NCI-H128 (cell line): Measurements from ENCODE around the gene SLC25A14.

ENCODE experiments used
- DNase-seq: peaks from one replicate; lab custom pipeline; 2025; ENCODE audit not compliant: unreplicated experiment; lab: John Stamatoyannopoulos, UW

The SLC25A14 gene

GRCh38 chrX:130378024-130378669 lies 38.4 kb downstream of the SLC25A14 start:
- DNase-seq: no peak

- DNase-seq: no peak
Measured at GRCh38 chrX:130385520-130385919, 45.8 kb downstream of the SLC25A14 start, which contains the start of gene GPR119. GPR119 (minus strand) TSS chrX:130385674; CDS start chrX:130385447, 227 bp downstream.

GRCh38 chrX:130386408-130386808 lies 46.7 kb downstream of the SLC25A14 start:
- DNase-seq: no peak

GRCh38 chrX:130393451-130394074 lies 53.8 kb downstream of the SLC25A14 start:
- DNase-seq: peak; percentile 12

- no peak for DNase-seq
Measured at GRCh38 chrX:130395341-130395740, 55.6 kb downstream of the SLC25A14 start.

GRCh38 chrX:130401415-130402207 lies 61.9 kb downstream of the SLC25A14 start, which contains the start of gene RBMX2:
RBMX2 (plus strand) TSS chrX:130401987; CDS start chrX:130402033, 46 bp downstream.
- DNase-seq: peak; percentile 52

GRCh38 chrX:130402208-130402684 lies 62.5 kb downstream of the SLC25A14 start:
- no peak for DNase-seq

- DNase-seq: no peak
Measured at GRCh38 chrX:130413415-130413814, 73.7 kb downstream of the SLC25A14 start.

- DNase-seq: no peak
Measured at GRCh38 chrX:130414800-130415199, 75.1 kb downstream of the SLC25A14 start.

- DNase-seq: no peak
Measured at GRCh38 chrX:130415201-130415600, 75.5 kb downstream of the SLC25A14 start.

GRCh38 chrX:130416785-130417184 lies 77.1 kb downstream of the SLC25A14 start:
- no peak for DNase-seq

GRCh38 chrX:130418066-130418465 lies 78.3 kb downstream of the SLC25A14 start:
- no peak for DNase-seq

GRCh38 chrX:130418740-130419139 lies 79.0 kb downstream of the SLC25A14 start:
- DNase-seq: no peak

GRCh38 chrX:130419263-130419662 lies 79.5 kb downstream of the SLC25A14 start:
- DNase-seq: no peak
